SU-DHL-6 (cell line): Measurements from ENCODE around the gene FOXO4.

ENCODE experiments used
- CTCF ChIP-seq: fragments of 200-600 bp; sonication (generic); IDR thresholded peaks from one replicate; pipeline ENCODE4 v1.5.1; 2017; ENCODE audit warnings: antibody characterized with exemption, mild to moderate bottlenecking, low read length, moderate library complexity; ENCODE audit not compliant: insufficient read depth, poor library complexity, severe bottlenecking
- EZH2phosphoT487 ChIP-seq: fragments of 200-600 bp; sonication (generic), shearing (Covaris generic); conservative IDR thresholded peaks from 2 replicates; pipeline ENCODE4 v1.6.1; 2018; ENCODE audit warnings: mild to moderate bottlenecking, antibody characterized with exemption, low read length, moderate library complexity, mixed read lengths

GRCh38 chrX:71144651-71145050 lies 49.0 kb downstream of the FOXO4 start, which contains the start of gene NLGN3:
- TF ChIP-seq CTCF: no peak
- TF ChIP-seq EZH2phosphoT487: no peak
